Uterus (tissue), 4 donors: ENCODE measurements around the gene DAB2IP. TPM values are rescaled to one million over a fixed set of nuclear protein-coding genes. Genes with fewer than 3 reads are reported as not detected.

Experiments used
- DNase-seq, 2 donors: peaks; one replicate each; pipeline ENCODE4 v3.0.0-alpha.2; 2019 to 2020
- H3K27ac ChIP-seq, 2 donors: fragments of 200-600 bp; sonication (generic); 1 replicate in 1 of 2; 2 replicates in 1 of 2; pipeline ENCODE4 v1.5.1; 2016 to 2018
- H3K27me3 ChIP-seq, 2 donors: fragments of 200-600 bp; sonication (generic); one replicate each; pipeline ENCODE4 v1.5.1; 2018 to 2019; ENCODE audit warnings: control low read depth in 1 of 2
- H3K36me3 ChIP-seq, 2 donors: fragments of 200-600 bp; sonication (generic); one replicate each; pipeline ENCODE4 v1.5.1; 2019; ENCODE audit warnings: control low read depth in 1 of 2
- H3K4me1 ChIP-seq, 2 donors: fragments of 200-600 bp; sonication (generic); one replicate each; pipeline ENCODE4 v1.5.1; 2018 to 2019; ENCODE audit warnings: control low read depth in 1 of 2
- H3K4me3 ChIP-seq, 2 donors: fragments of 200-600 bp; sonication (generic); 1 replicate in 1 of 2; 2 replicates in 1 of 2; pipeline ENCODE4 v1.5.1; 2018 to 2019; ENCODE audit warnings: mild to moderate bottlenecking in 1 of 2
- H3K9me3 ChIP-seq, 2 donors: fragments of 200-600 bp; sonication (generic); one replicate each; pipeline ENCODE4 v1.5.1; 2019; ENCODE audit warnings: control low read depth in 1 of 2
- CTCF ChIP-seq, 4 experiments: fragments of 200-600 bp in 2 of 4; fragments of 450-650 bp in 2 of 4; sonication (generic) in 2 of 4; IDR thresholded peaks; one replicate each; pipeline ENCODE4 v1.5.1; 2016 to 2019; ENCODE audit warnings: antibody characterized with exemption in 4 of 4, mild to moderate bottlenecking in 2 of 4, moderate library complexity in 1 of 4
- POLR2A ChIP-seq, 2 donors: fragments of 450-650 bp; IDR thresholded peaks; one replicate each; pipeline ENCODE4 v1.6.1; 2016; ENCODE audit warnings: antibody characterized with exemption in 2 of 2, mild to moderate bottlenecking in 1 of 2, moderate library complexity in 1 of 2
- intact Hi-C: fragments of 100-400 bp; cut with DNase I; formaldehyde crosslinking; loops from one replicate; pipeline ENCODE4 v1.15.1; 2023; ENCODE audit warnings: low total_unique reads
- total RNA-seq, 4 donors: library from RNA; depleted of rRNA in 3 of 4; stranded (reverse); fragments of >200 nt in 3 of 4; gene quantifications; one replicate each; pipeline versions ENCODE4 v1.1.0 to v1.2.4, GENCODE V29; 2014 to 2023
- donor health status: DM: yes; HTN: yes; CAD: no.

Gene DAB2IP
- total RNA-seq, 4 donors from 2014 or later, result 22.0 to 139 (median 31.6) TPM

GRCh38 chr9:121704281-121704680 is 52.8 kb downstream of the DAB2IP start:
- no peak overlapping the region for H3K4me3 ChIP-seq
- TF ChIP-seq CTCF (IDR thresholded peaks at IDR 0.05) (no peak), POLR2A (IDR thresholded peaks at IDR 0.05) (no peak)
- H3K9me3 ChIP-seq, result no peaks in the 10 kb centered on the region
- no peaks in the 10 kb centered on the region for H3K27me3 ChIP-seq
- H3K27ac ChIP-seq, result no peak overlapping the region
- DNase-seq, result no peak
- H3K36me3 ChIP-seq, result no peaks in the 10 kb centered on the region
- intact Hi-C loops, result no loop called here
- peaks cover 0 to 19% of the 10 kb centered on the region in 2 donors for H3K4me1 ChIP-seq

GRCh38 chr9:121706149-121706750 is 54.8 kb downstream of the DAB2IP start:
- no peak for DNase-seq
- intact Hi-C loops, result no loop called here
- no peak overlapping the region for H3K4me3 ChIP-seq
- no peaks in the 10 kb centered on the region for H3K9me3 ChIP-seq
- no peak overlapping the region for H3K27ac ChIP-seq
- H3K4me1 ChIP-seq, result peaks cover 0 to 9% of the 10 kb centered on the region in 2 donors
- TF ChIP-seq POLR2A (IDR thresholded peaks at IDR 0.05) (no peak), CTCF (IDR thresholded peaks at IDR 0.05) (no peak)
- no peaks in the 10 kb centered on the region for H3K36me3 ChIP-seq
- no peaks in the 10 kb centered on the region for H3K27me3 ChIP-seq

GRCh38 chr9:121707477-121708424 is 56.3 kb downstream of the DAB2IP start:
- Histone ChIP-seq H3K9me3 (no peaks in the 10 kb centered on the region), H3K36me3 (no peaks in the 10 kb centered on the region), H3K4me3 (no peak overlapping the region), H3K27ac (no peak overlapping the region), H3K27me3 (no peaks in the 10 kb centered on the region), H3K4me1 (no peaks in the 10 kb centered on the region)
- DNase-seq, result no peak
- intact Hi-C loops, result no loop called here
- no peak for TF ChIP-seq CTCF (IDR thresholded peaks at IDR 0.05)
- no peak for TF ChIP-seq POLR2A (IDR thresholded peaks at IDR 0.05)

- H3K27me3 ChIP-seq, result no peaks in the 10 kb centered on the region
- no peaks in the 10 kb centered on the region for H3K4me1 ChIP-seq
- H3K4me3 ChIP-seq, result no peak overlapping the region
- H3K27ac ChIP-seq, result no peak overlapping the region
- H3K9me3 ChIP-seq, result no peaks in the 10 kb centered on the region
- H3K36me3 ChIP-seq, result no peaks in the 10 kb centered on the region
- no peak for TF ChIP-seq POLR2A (IDR thresholded peaks at IDR 0.05)
- no peak for TF ChIP-seq CTCF (IDR thresholded peaks at IDR 0.05)
- DNase-seq, result no peak
- intact Hi-C loops, result no loop called here
Observed at GRCh38 chr9:121708768-121709488, 57.5 kb downstream of the DAB2IP start.
